ENCODE measurements around the gene CAMK2B. TPM values are rescaled to one million over a fixed set of nuclear protein-coding genes. Genes with fewer than 3 reads are reported as not detected.
A peak's percentile ranks its signal among the peaks of the same experiment; 100 is the strongest.

CAMK2B gene
- total RNA-seq, 1 donor from 2014 or later: 0.30 TPM

GRCh38 chr7:44291066-44291732, 34.2 kb downstream of the CAMK2B start:
- no peak for TF ChIP-seq CTCF (IDR thresholded peaks at IDR 0.05)
- Histone ChIP-seq H3K27me3 (ENCODE audit: low read depth) (peaks cover 31% of the 10 kb centered on the region), H3K36me3 (no peaks in the 10 kb centered on the region), H3K27ac (no peak overlapping the region), H3K9me3 (no peaks in the 10 kb centered on the region), H3K4me3 (no peak overlapping the region), H3K4me1 (peaks cover 11% of the 10 kb centered on the region)
- DNase-seq: peak; percentile 75
- ATAC-seq: peak; percentile 63 to 81
- intact Hi-C loops (cut with DNase I): no loop called here

- Histone ChIP-seq H3K4me1 (peaks cover 11% of the 10 kb centered on the region), H3K27me3 (ENCODE audit: low read depth) (peaks cover 22% of the 10 kb centered on the region), H3K27ac (no peak overlapping the region), H3K36me3 (no peaks in the 10 kb centered on the region), H3K9me3 (no peaks in the 10 kb centered on the region), H3K4me3 (no peak overlapping the region)
- ATAC-seq (no peak), DNase-seq (peak; percentile 40)
- intact Hi-C loops (cut with DNase I): no loop called here
- no peak for TF ChIP-seq CTCF (IDR thresholded peaks at IDR 0.05)
These were observed 35.2 kb downstream of the CAMK2B start for GRCh38 chr7:44290252-44290620.

- intact Hi-C loops (cut with DNase I): no loop called here
- Histone ChIP-seq H3K27me3 (ENCODE audit: low read depth) (peaks cover 15% of the 10 kb centered on the region), H3K4me3 (no peak overlapping the region), H3K27ac (no peak overlapping the region), H3K36me3 (no peaks in the 10 kb centered on the region), H3K4me1 (peaks cover 11% of the 10 kb centered on the region), H3K9me3 (no peaks in the 10 kb centered on the region)
- no peak for TF ChIP-seq CTCF (IDR thresholded peaks at IDR 0.05)
- ATAC-seq (no peak), DNase-seq (peak; percentile 32)
These were observed 35.8 kb downstream of the CAMK2B start for GRCh38 chr7:44289341-44290251.

- intact Hi-C loops (cut with DNase I): no loop called here
- TF ChIP-seq CTCF (IDR thresholded peaks at IDR 0.05): no peak
- Histone ChIP-seq H3K27me3 (ENCODE audit: low read depth) (peaks cover 8% of the 10 kb centered on the region), H3K9me3 (no peaks in the 10 kb centered on the region), H3K36me3 (no peaks in the 10 kb centered on the region), H3K4me3 (no peak overlapping the region), H3K27ac (no peak overlapping the region), H3K4me1 (peaks cover 11% of the 10 kb centered on the region)
- ATAC-seq: no peak
- peak; percentile 34 for DNase-seq
These were observed 36.5 kb downstream of the CAMK2B start for GRCh38 chr7:44288811-44289340.

GRCh38 chr7:44288381-44288685, 37.1 kb downstream of the CAMK2B start:
- Histone ChIP-seq H3K9me3 (no peaks in the 10 kb centered on the region), H3K4me3 (no peak overlapping the region), H3K27me3 (ENCODE audit: low read depth) (peaks cover 6% of the 10 kb centered on the region), H3K4me1 (peaks cover 11% of the 10 kb centered on the region), H3K27ac (no peak overlapping the region), H3K36me3 (no peaks in the 10 kb centered on the region)
- no peak for DNase-seq
- TF ChIP-seq CTCF (IDR thresholded peaks at IDR 0.05): no peak
- ATAC-seq: no peak
- intact Hi-C loops (cut with DNase I): no loop called here
